IMR-90 (cell line): ENCODE data around the gene TFPI. TPM values are rescaled to one million over a fixed set of nuclear protein-coding genes. Genes with fewer than 3 reads are reported as not detected.

ENCODE experiments used
- ATAC-seq: fragments of 200-7000 bp; cut with Tn5 transposase; 2 replicates; pipeline ENCODE4 v1.9.1; 2020; ENCODE audit warnings: low read depth, mild to moderate bottlenecking, moderate library complexity
- BruUV-seq: library from RNA; stranded (reverse); fragments of 400-500 nt; replicated peaks from 2 replicates; lab custom pipeline; 2021; lab: Mats Ljungman, UMichigan
- CTCF ChIA-PET: fragments of 300-600 bp; formaldehyde crosslinking; extraction: SDS; loops from one replicate; lab custom pipeline; 2021; ENCODE audit warnings: antibody characterized with exemption; lab: Yijun Ruan, JAX
- POLR2A ChIA-PET: fragments of 300-600 bp; sonication (Branson Sonifier 250); formaldehyde crosslinking; loops from one replicate; lab custom pipeline; 2022; ENCODE audit warnings: antibody characterized with exemption; ENCODE audit not compliant: unreplicated experiment; lab: Charles Lee
- DNase-seq: peaks from one replicate; pipeline ENCODE4 v3.0.0; 2013
- H2AFZ ChIP-seq: replicated peaks from 2 replicates; pipeline ENCODE3; 2013; ENCODE audit warnings: low read length, mild to moderate bottlenecking; ENCODE audit not compliant: poor library complexity
- H2AK5ac ChIP-seq: 2 replicates; pipeline ENCODE4 v1.6.1; 2013; ENCODE audit warnings: low read depth, low read length, inconsistent platforms
- H2AK9ac ChIP-seq: replicated peaks from 2 replicates; pipeline ENCODE3; 2013; ENCODE audit warnings: mild to moderate bottlenecking, low read depth, low read length, moderate library complexity; ENCODE audit not compliant: poor library complexity
- H2BK120ac ChIP-seq: 2 replicates; pipeline ENCODE4 v1.6.1; 2013; ENCODE audit warnings: low read depth, low read length, inconsistent platforms
- H2BK15ac ChIP-seq: 3 replicates; pipeline ENCODE4 v1.6.1; 2013; ENCODE audit warnings: low read depth, low read length, inconsistent platforms
- H2BK20ac ChIP-seq: 2 replicates; pipeline ENCODE4 v1.6.1; 2013; ENCODE audit warnings: low read depth, mild to moderate bottlenecking, inconsistent platforms, low read length, moderate library complexity
- H2BK5ac ChIP-seq: 2 replicates; pipeline ENCODE4 v1.6.1; 2013; ENCODE audit warnings: mild to moderate bottlenecking, low read depth, low read length, inconsistent platforms; ENCODE audit not compliant: poor library complexity, severe bottlenecking
- H3K14ac ChIP-seq: replicated peaks from 2 replicates; pipeline ENCODE4 v1.6.1; 2013; ENCODE audit warnings: low read depth, low read length, inconsistent platforms
- H3K18ac ChIP-seq: 2 replicates; pipeline ENCODE4 v1.6.1; 2013; ENCODE audit warnings: low read depth, low read length, control low read depth
- H3K23ac ChIP-seq: 2 replicates; pipeline ENCODE4 v1.6.1; 2013; ENCODE audit warnings: low read depth, low read length, inconsistent platforms
- H3K27ac ChIP-seq: 2 replicates; pipeline ENCODE4 v1.5.1; 2013; ENCODE audit warnings: mild to moderate bottlenecking, control low read depth, low read length; ENCODE audit not compliant: insufficient read depth
- H3K27me3 ChIP-seq: 2 replicates; pipeline ENCODE4 v1.6.1; 2013; ENCODE audit warnings: low read length; ENCODE audit not compliant: control insufficient read depth, insufficient read depth
- H3K36me3 ChIP-seq: 2 replicates; pipeline ENCODE4 v1.6.1; 2013; ENCODE audit warnings: low read length, mixed read lengths; ENCODE audit not compliant: control insufficient read depth, insufficient read depth
- H3K4ac ChIP-seq: 2 replicates; pipeline ENCODE4 v1.6.1; 2013; ENCODE audit warnings: low read depth, low read length, inconsistent platforms
- H3K4me1 ChIP-seq: 2 replicates; pipeline ENCODE4 v1.6.1; 2013; ENCODE audit warnings: low read length, mixed read lengths; ENCODE audit not compliant: control insufficient read depth, insufficient read depth
- H3K4me2 ChIP-seq: 2 replicates; pipeline ENCODE4 v1.6.1; 2013; ENCODE audit warnings: low read depth, mild to moderate bottlenecking, control low read depth, low read length, moderate library complexity
- H3K4me3 ChIP-seq: 2 replicates; pipeline ENCODE4 v1.5.1; 2013; ENCODE audit warnings: low read depth, mild to moderate bottlenecking, control low read depth, low read length, moderate library complexity; ENCODE audit not compliant: insufficient read depth
- H3K56ac ChIP-seq: 2 replicates; pipeline ENCODE4 v1.6.1; 2013; ENCODE audit warnings: low read length, inconsistent platforms; ENCODE audit not compliant: insufficient read depth; ENCODE audit errors: extremely low read depth
- H3K79me1 ChIP-seq, 2 experiments: 2 replicates each; pipeline ENCODE4 v1.6.1; 2013; ENCODE audit warnings: low read length in 2 of 2, inconsistent platforms in 1 of 2, low read depth in 1 of 2
- H3K9ac ChIP-seq: 2 replicates; pipeline ENCODE4 v1.6.1; 2013; ENCODE audit warnings: low read depth, low read length, control low read depth
- H3K9me1 ChIP-seq: 2 replicates; pipeline ENCODE4 v1.6.1; 2013; ENCODE audit warnings: low read length, inconsistent platforms; ENCODE audit not compliant: insufficient read depth
- H3K9me3 ChIP-seq: 2 replicates; pipeline ENCODE4 v1.6.1; 2013; ENCODE audit warnings: low read length; ENCODE audit not compliant: control insufficient read depth, insufficient read depth
- H4K20me1 ChIP-seq: 2 replicates; pipeline ENCODE4 v1.6.1; 2013; ENCODE audit warnings: low read length, inconsistent platforms; ENCODE audit not compliant: insufficient read depth
- H4K5ac ChIP-seq: 2 replicates; pipeline ENCODE4 v1.6.1; 2013; ENCODE audit warnings: mild to moderate bottlenecking, low read depth, low read length, control low read depth
- H4K8ac ChIP-seq, 2 experiments: 2 replicates each; pipeline ENCODE4 v1.6.1; 2013; ENCODE audit warnings: low read depth in 2 of 2, low read length in 2 of 2, control low read depth in 1 of 2, inconsistent platforms in 1 of 2
- H4K91ac ChIP-seq: 2 replicates; pipeline ENCODE4 v1.6.1; 2013; ENCODE audit warnings: low read depth, low read length, inconsistent platforms; ENCODE audit not compliant: insufficient read depth
- BHLHE40 ChIP-seq: fragments of 150-350 bp; IDR thresholded peaks from 2 replicates; pipeline ENCODE4 v1.6.1; 2016; ENCODE audit warnings: mild to moderate bottlenecking, low read depth, low read length
- CEBPB ChIP-seq: IDR thresholded peaks from 2 replicates; pipeline ENCODE4 v1.6.1; 2012; ENCODE audit warnings: low read depth, low read length, improper control_type of control experiment
- ELK1 ChIP-seq: fragments of 150-350 bp; IDR thresholded peaks from 2 replicates; pipeline ENCODE4 v1.6.1; 2016; ENCODE audit warnings: low read depth, mild to moderate bottlenecking, low read length, moderate library complexity, borderline replicate concordance
- FOS ChIP-seq: fragments of 150-350 bp; IDR thresholded peaks from 2 replicates; pipeline ENCODE4 v1.6.1; 2016; ENCODE audit warnings: low read depth, low read length
- MAZ ChIP-seq: IDR thresholded peaks from 2 replicates; pipeline ENCODE4 v1.6.1; 2012; ENCODE audit warnings: low read depth, mild to moderate bottlenecking, low read length, improper control_type of control experiment, moderate library complexity, borderline replicate concordance
- NFE2L2 ChIP-seq: fragments of 150-350 bp; IDR thresholded peaks from 2 replicates; pipeline ENCODE4 v1.6.1; 2016; ENCODE audit warnings: low read depth, mild to moderate bottlenecking, low read length
- POLR2A ChIP-seq: IDR thresholded peaks from 2 replicates; pipeline ENCODE4 v1.6.1; 2012; ENCODE audit warnings: mild to moderate bottlenecking, low read depth, low read length
- RAD21 ChIP-seq: IDR thresholded peaks from 2 replicates; pipeline ENCODE4 v1.6.1; 2012; ENCODE audit warnings: low read length, improper control_type of control experiment
- RFX5 ChIP-seq: IDR thresholded peaks from 2 replicates; pipeline ENCODE4 v1.8.0; 2012; ENCODE audit warnings: low read depth, mild to moderate bottlenecking, low read length, moderate library complexity
- SMC3 ChIP-seq: fragments of 150-350 bp; IDR thresholded peaks from 2 replicates; pipeline ENCODE4 v1.6.1; 2016; ENCODE audit warnings: low read depth, mild to moderate bottlenecking, antibody characterized with exemption, low read length, moderate library complexity
- dilution Hi-C: fragments of 300-500 bp; cut with HindIII; formaldehyde crosslinking; loops from one replicate; pipeline ENCODE4 v1.14.3; 2018; ENCODE audit warnings: low sequenced_read_pairs; ENCODE audit not compliant: unreplicated experiment
- in situ Hi-C: fragments of 300-500 bp; cut with MboI; formaldehyde crosslinking; loops from 3 replicates; pipeline ENCODE4 v1.14.3; 2019; ENCODE audit warnings: low sequenced_read_pairs, inconsistent platforms, mixed read lengths
- intact Hi-C: fragments of 100-400 bp; cut with micrococcal nuclease; formaldehyde crosslinking; loops from 2 replicates; pipeline ENCODE4 v1.10.0; 2022
- polyA plus RNA-seq, 3 experiments: library from polyadenylated mRNA; depleted of rRNA; stranded (reverse); fragments of >200 nt; gene quantifications; 2 replicates each; pipeline ENCODE4 v1.2.3, GENCODE V29; 2012; ENCODE audit warnings: low replicate concordance in 1 of 3
- total RNA-seq: library from RNA; depleted of rRNA; stranded (reverse); fragments of >200 nt; gene quantifications from 2 replicates; pipeline ENCODE4 v1.2.3, GENCODE V29; 2012
- TF ChIP-seq, protein P1 (sequence below): fragments of 150-350 bp; IDR thresholded peaks from 2 replicates; pipeline ENCODE4 v1.6.1; 2017; ENCODE audit warnings: mild to moderate bottlenecking, antibody characterized with exemption, low read length, low read depth

Gene TFPI
- total and polyA plus RNA-seq, 2 of the 4 experiments (the other 2 are of a cell fraction), result 33.9 to 83.0 TPM

DNA sequence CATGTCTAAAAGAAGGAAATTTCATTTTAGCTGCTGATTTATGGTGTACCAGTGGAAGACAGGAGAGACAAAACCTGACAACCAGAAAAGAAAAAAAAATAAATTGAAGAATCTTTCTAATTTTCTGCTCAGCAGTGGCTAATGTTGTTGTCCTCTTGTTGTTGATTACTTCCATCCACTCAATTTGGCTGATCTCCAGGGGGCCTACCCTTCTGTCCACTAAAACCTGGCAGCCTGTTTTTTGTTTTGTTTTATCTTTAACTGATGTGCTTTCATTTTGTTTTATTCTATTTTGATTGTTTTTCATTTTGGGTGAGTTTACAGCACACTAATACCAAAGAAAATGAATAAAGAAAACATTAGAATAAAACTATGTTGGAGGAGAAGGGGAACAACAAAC lies 27.4 kb downstream of the TFPI start:
- Histone ChIP-seq H2BK20ac (no peak overlapping the region), H2BK15ac (peak overlapping the region; percentile 58; the same call in 1 of the 3 replicates), H3K4me3 (no peak overlapping the region), H3K56ac (no peak overlapping the region), H3K36me3 (peaks cover 6% of the 10 kb centered on the region), H3K27me3 (no peaks in the 10 kb centered on the region), H4K8ac (0 out of 4 replicates have a peak overlapping the region, but pooled peaks have one; percentile 11 to 49), H3K4me1 (peaks cover 4% of the 10 kb centered on the region; the same call in 1 of the 2 replicates), H3K18ac (peak overlapping the region; percentile 46; the same call in 1 of the 2 replicates), H2BK5ac (peak overlapping the region; percentile 73), H3K9me1 (no peaks in the 10 kb centered on the region), H3K79me1 (peaks cover 8 to 37% of the 10 kb centered on the region in 2 experiments; a peak in 3 of 4 replicates), H4K91ac (peak overlapping the region; percentile 52), H2AK5ac (no peak overlapping the region), H3K9ac (no peak overlapping the region), H2AK9ac (no peak overlapping the region), H3K4me2 (peak overlapping the region; percentile 33), H3K14ac (no peak overlapping the region), H3K9me3 (no peaks in the 10 kb centered on the region), H2BK120ac (peak overlapping the region; percentile 0; the same call in 1 of the 2 replicates), H3K23ac (no peak overlapping the region), H4K20me1 (no peaks in the 10 kb centered on the region), H3K4ac (0 out of 2 replicates have a peak overlapping the region, but pooled peaks have one; percentile 51), H2AFZ (no peak overlapping the region), H4K5ac (peak overlapping the region; percentile 74; the same call in 1 of the 2 replicates), H3K27ac (peak overlapping the region; percentile 73; the same call in 1 of the 2 replicates)
- POLR2A ChIA-PET, result no interaction called here
- dilution Hi-C loops, result no loop called here
- no TSS peak for BruUV-seq
- intact Hi-C loops, result loop anchor here (2.0 kb wide), 1 partner anchor 14 kb away; no protein-coding TSS in a partner anchor
- DNase-seq (no peak), ATAC-seq (no peak)
- TF ChIP-seq SMC3, result no peak
- no peak for TF ChIP-seq POLR2A
- TF ChIP-seq CEBPB, result no peak
- no peak for TF ChIP-seq ELK1
- no peak for TF ChIP-seq MAZ
- TF ChIP-seq RAD21, result no peak
- TF ChIP-seq FOS, result no peak
- TF ChIP-seq RFX5, result no peak
- TF ChIP-seq BHLHE40, result no peak
- no peak for TF ChIP-seq NFE2L2
- TF ChIP-seq, protein P1, sequence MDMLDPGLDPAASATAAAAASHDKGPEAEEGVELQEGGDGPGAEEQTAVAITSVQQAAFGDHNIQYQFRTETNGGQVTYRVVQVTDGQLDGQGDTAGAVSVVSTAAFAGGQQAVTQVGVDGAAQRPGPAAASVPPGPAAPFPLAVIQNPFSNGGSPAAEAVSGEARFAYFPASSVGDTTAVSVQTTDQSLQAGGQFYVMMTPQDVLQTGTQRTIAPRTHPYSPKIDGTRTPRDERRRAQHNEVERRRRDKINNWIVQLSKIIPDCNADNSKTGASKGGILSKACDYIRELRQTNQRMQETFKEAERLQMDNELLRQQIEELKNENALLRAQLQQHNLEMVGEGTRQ, result no peak
- CTCF ChIA-PET, result no interaction called here
- in situ Hi-C loops, result no loop called here
